Activated naive CD4-positive, alpha-beta T cell treated with anti-CD3 and anti-CD28 coated beads for 36 hours (primary cell): ENCODE results near the gene ZNF35. TPM values are rescaled to one million over a fixed set of nuclear protein-coding genes. Genes with fewer than 3 reads are reported as not detected.

Source experiments
- CTCF ChIA-PET: fragments of 350-600 bp; sonication (Branson Sonifier 250); formaldehyde crosslinking; loops from one replicate; lab custom pipeline; 2021; ENCODE audit warnings: antibody characterized with exemption; lab: Charles Lee
- DNase-seq: peaks from one replicate; pipeline ENCODE4 v3.0.0-alpha.2; 2020
- H3K27ac Mint-ChIP-seq: one replicate; pipeline ENCODE4 v1.8.0; 2021; ENCODE audit warnings: mild to moderate bottlenecking, mixed read lengths
- H3K27me3 Mint-ChIP-seq: one replicate; pipeline ENCODE4 v1.8.0; 2021; ENCODE audit warnings: low read depth, mixed read lengths
- H3K36me3 Mint-ChIP-seq: one replicate; pipeline ENCODE4 v1.8.0; 2021; ENCODE audit warnings: low read depth, mixed read lengths
- H3K4me1 Mint-ChIP-seq: one replicate; pipeline ENCODE4 v1.8.0; 2021; ENCODE audit warnings: low read depth, mixed read lengths
- H3K4me3 Mint-ChIP-seq: one replicate; pipeline ENCODE4 v1.8.0; 2021; ENCODE audit warnings: mild to moderate bottlenecking, moderate library complexity, mixed read lengths
- H3K9me3 Mint-ChIP-seq: one replicate; pipeline ENCODE4 v1.8.0; 2021; ENCODE audit warnings: mixed read lengths
- intact Hi-C: fragments of 100-400 bp; cut with micrococcal nuclease; formaldehyde crosslinking; loops from one replicate; pipeline ENCODE4 v1.15.1; 2023
- total RNA-seq, 2 experiments: library from RNA; stranded (reverse); gene quantifications; one replicate each; pipeline ENCODE4 v1.2.3, GENCODE V29; 2021

ZNF35 gene
- total RNA-seq = 1 to 10 TPM; 1.1 to 1.9 TPM

DNA sequence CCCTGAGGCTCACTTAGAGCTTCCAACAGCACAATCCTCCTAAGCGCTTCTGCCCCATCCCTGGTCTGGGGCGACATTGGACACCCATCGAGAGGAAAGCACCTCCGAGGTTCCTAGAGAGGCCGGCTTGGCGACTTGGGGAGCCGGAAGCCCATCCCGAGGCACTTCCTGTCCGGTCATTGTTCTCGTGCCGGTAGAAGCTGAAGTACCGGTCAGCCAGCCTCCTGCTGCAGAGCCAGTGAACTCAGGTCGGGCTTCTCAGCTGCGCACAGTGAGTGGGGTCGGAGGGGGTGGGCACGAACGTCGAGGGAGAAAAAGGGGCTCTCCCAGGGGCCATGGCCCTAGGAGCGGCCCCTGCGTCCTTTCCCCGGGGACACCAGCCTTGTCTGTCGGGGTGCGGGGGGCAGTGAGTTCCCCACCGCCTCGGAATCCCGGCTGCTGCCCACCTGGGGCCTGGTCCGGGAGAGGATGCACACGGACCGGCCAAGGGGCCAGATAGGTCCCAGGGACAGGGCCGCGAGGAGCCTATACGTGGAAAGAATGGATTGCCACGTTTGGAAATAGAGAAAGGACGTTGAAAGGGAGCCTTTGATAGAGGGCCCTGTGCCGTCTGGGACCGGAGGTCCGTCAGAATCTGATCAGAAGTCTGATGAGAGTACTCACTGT is at the start of gene ZNF35:
Gene ZNF35, plus strand, starts transcription at position 169 of the 666 bp plus-strand sequence. CDS start 2,336 bp downstream, outside the sequence.
- H3K27me3 Mint-ChIP-seq = no peaks in the 10 kb centered on the region
- H3K4me3 Mint-ChIP-seq = peak within 1 kb of the TSS; percentile 78
- H3K36me3 Mint-ChIP-seq = peaks cover 49% of the 10 kb centered on the region
- H3K9me3 Mint-ChIP-seq = peaks cover 33% of the 10 kb centered on the region
- CTCF ChIA-PET = no interaction called here
- no peak within 1 kb of the TSS for H3K27ac Mint-ChIP-seq
- peaks cover 10% of the 10 kb centered on the region for H3K4me1 Mint-ChIP-seq
- intact Hi-C loops = loop anchor here (2.0 kb wide), 1 partner anchor 80 kb away; the partner anchor contains the start of gene ZNF501
- peak; percentile 49 for DNase-seq

DNA sequence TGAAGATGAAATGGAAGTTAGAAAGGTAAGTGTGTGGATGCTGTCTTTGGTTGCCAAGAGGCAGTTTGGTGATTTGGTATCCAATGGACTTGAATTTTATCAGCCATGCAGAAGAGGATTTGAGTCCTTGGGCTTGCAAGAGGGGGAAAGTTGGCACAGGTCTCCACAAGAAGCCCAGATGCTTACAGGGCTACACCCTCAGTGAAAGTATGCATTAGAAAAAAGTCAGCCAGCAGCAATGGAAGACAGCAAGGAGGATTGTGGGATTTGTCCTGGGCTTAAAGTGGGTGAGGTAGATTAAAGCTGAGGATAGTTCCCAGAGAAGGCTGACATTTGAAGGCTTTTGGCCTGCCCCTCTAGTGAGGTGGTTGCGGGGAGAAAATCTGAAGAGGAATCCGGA is 46.8 kb upstream of the ZNF35 start:
- no peak for DNase-seq
- peaks cover 2% of the 10 kb centered on the region for H3K9me3 Mint-ChIP-seq
- no peaks in the 10 kb centered on the region for H3K36me3 Mint-ChIP-seq
- no peaks in the 10 kb centered on the region for H3K27me3 Mint-ChIP-seq
- no peaks in the 10 kb centered on the region for H3K4me1 Mint-ChIP-seq
- H3K27ac Mint-ChIP-seq = no peak overlapping the region
- CTCF ChIA-PET = no interaction called here
- H3K4me3 Mint-ChIP-seq = no peak overlapping the region
- intact Hi-C loops = no loop called here

DNA sequence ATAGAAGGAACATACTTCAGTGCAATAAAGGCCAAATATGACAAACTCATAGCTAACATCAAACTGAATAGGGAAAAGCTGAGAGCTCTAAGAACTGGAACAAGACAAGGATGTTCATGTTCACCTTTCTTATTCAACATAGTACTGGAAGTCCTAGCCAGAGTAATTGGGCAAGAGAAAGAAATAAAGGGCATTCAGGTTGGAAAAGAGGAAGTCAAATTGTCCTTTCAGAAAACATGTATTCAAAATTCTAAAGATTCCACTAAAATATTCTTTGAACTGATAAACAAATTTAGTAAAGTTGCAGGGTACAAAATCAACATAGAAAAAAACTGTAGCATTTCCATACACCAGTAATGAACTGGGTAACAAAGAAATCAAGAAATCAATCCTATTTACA is 35.9 kb upstream of the ZNF35 start:
- H3K4me1 Mint-ChIP-seq = peaks cover 3% of the 10 kb centered on the region
- CTCF ChIA-PET = no interaction called here
- H3K27me3 Mint-ChIP-seq = no peaks in the 10 kb centered on the region

DNA sequence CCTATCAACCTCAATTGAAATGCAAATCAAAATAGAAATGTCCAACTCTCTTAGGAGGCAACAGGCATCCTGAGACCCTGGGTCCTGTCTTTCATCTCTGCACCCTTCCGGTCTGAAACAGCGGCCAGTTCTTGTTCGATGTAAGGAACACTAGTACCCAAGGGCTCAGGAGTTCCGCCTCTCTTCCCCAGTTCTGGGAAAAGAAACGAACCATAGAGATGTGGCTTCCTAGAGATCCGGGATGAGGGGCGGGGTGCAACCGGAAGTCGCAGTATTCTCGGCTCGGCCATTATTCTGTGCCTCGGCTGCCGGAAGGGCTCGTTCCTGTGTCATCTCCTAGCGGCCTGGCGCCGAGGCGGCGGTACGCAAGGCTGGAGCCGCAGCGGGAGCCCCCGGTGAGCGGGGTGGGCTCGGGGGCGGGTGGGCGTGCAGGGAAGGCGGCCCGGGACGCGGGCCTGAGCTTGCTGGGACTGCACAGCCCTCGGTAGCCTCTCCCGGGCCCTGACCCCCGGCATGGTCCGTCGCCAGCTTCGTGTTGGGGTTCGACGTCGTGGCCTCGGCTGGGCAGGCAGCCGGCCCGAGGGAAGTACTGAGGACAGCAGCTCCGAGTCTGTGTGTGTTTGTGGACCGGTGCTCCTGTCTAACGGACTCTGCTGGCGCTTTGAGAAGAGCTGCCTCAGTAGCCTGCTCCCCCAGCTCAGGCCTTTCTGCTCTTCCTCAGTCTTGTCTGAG is 23.6 kb upstream of the ZNF35 start, which contains the start of gene ZNF197:
Gene ZNF197, plus strand, starts transcription at position 288 of the 732 bp plus-strand sequence. CDS start 4,119 bp downstream, outside the sequence.
- intact Hi-C loops = loop anchor here (2.0 to 10.0 kb wide), 5 partner anchors 68 to 352 kb away; partner anchors contain the start of genes EXOSC7, TCAIM, ZDHHC3 and ZKSCAN7
- H3K27me3 Mint-ChIP-seq = no peaks in the 10 kb centered on the region
- H3K27ac Mint-ChIP-seq = peak within 1 kb of the TSS; percentile 79
- DNase-seq = peak; percentile 77
- H3K9me3 Mint-ChIP-seq = no peaks in the 10 kb centered on the region
- H3K36me3 Mint-ChIP-seq = peaks cover 18% of the 10 kb centered on the region
- CTCF ChIA-PET = interaction anchor here (0.7 to 1.2 kb wide), 3 partner anchors 26 to 786 kb away, joined by 3 to 4 read pairs (median 3); no protein-coding TSS in a partner anchor
- H3K4me3 Mint-ChIP-seq = peak within 1 kb of the TSS; percentile 88
- H3K4me1 Mint-ChIP-seq = peaks cover 28% of the 10 kb centered on the region

More for the DNA sequence above, 35.9 kb upstream of the ZNF35 start:
- H3K4me3 Mint-ChIP-seq = no peak overlapping the region
- H3K9me3 Mint-ChIP-seq = no peaks in the 10 kb centered on the region
- no peak for DNase-seq
- no peak overlapping the region for H3K27ac Mint-ChIP-seq
- peaks cover 2% of the 10 kb centered on the region for H3K36me3 Mint-ChIP-seq
- intact Hi-C loops = no loop called here

DNA sequence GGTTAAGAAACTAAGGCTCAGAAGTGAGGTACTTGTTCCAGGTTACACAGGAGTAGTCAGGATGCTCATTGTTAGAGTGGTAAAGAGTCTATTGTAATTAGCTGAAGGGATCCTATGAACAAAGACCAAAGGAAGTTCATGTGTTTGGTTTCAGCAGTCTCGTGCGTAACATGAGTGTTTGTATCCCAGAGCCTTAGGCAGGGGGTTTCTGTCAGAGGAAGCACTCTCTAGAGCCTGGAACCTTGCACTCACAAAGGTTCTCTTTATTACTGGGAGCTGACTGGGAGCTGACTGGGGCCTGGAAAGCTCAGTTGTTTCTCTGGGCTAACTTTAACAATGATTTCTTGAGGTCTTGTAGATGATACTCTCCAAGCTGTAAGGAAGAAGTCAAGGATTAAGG is 19.8 kb upstream of the ZNF35 start:
- intact Hi-C loops = loop anchor here (5.0 to 10.0 kb wide), 4 partner anchors 71 to 294 kb away; partner anchors contain the start of genes TCAIM, ZKSCAN7, ZNF445 and ZNF502
- Mint-ChIP-seq H3K4me3 (no peak overlapping the region), H3K36me3 (peaks cover 51% of the 10 kb centered on the region), H3K27ac (no peak overlapping the region), H3K27me3 (no peaks in the 10 kb centered on the region), H3K4me1 (peaks cover 28% of the 10 kb centered on the region), H3K9me3 (no peaks in the 10 kb centered on the region)
- no peak for DNase-seq
- CTCF ChIA-PET = interaction anchor here (0.6 kb wide), 1 partner anchor 231 kb away, joined by 3 read pairs; no protein-coding TSS in a partner anchor

DNA sequence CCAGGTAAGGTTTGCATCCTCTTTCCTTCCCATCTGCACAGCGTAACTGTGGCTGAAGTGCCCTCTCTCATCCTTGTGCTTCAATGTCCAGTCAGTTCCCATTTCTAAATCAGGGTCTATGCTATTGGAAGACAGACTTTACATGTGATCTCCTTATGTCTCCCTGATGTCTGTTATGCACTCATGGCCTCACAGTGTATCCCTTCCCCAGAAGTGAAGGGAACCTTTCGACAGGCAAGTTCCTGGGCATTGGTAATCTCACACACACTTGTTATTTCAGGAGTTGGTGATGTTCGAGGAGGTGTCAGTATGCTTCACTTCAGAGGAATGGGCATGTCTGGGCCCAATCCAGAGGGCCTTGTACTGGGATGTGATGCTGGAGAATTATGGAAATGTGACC is 16.3 kb upstream of the ZNF35 start:
- no peak overlapping the region for H3K4me3 Mint-ChIP-seq
- CTCF ChIA-PET = no interaction called here
- no peak overlapping the region for H3K27ac Mint-ChIP-seq
- peaks cover 12% of the 10 kb centered on the region for H3K4me1 Mint-ChIP-seq
- peaks cover 13% of the 10 kb centered on the region for H3K9me3 Mint-ChIP-seq
- DNase-seq = no peak
- intact Hi-C loops = no loop called here
- H3K36me3 Mint-ChIP-seq = peaks cover 80% of the 10 kb centered on the region
- H3K27me3 Mint-ChIP-seq = no peaks in the 10 kb centered on the region

DNA sequence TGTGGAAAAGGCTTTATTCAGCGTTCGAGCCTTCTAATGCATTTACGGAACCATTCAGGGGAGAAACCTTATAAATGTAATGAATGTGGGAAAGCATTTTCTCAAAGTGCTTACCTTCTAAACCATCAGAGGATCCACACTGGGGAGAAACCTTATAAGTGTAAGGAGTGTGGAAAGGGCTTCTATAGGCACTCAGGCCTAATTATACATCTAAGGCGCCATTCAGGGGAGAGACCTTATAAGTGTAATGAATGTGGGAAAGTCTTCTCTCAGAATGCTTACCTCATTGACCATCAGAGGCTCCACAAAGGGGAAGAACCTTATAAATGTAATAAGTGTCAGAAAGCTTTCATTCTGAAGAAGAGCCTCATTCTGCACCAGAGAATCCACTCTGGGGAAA is 6.2 kb upstream of the ZNF35 start:
- H3K4me3 Mint-ChIP-seq = no peak overlapping the region
- CTCF ChIA-PET = interaction anchor here (0.7 kb wide), 1 partner anchor 16 kb away, joined by 3 read pairs; no protein-coding TSS in a partner anchor
- no peak for DNase-seq
- no peaks in the 10 kb centered on the region for H3K27me3 Mint-ChIP-seq
- H3K27ac Mint-ChIP-seq = no peak overlapping the region
- intact Hi-C loops = no loop called here
- H3K36me3 Mint-ChIP-seq = peaks cover 74% of the 10 kb centered on the region
- no peaks in the 10 kb centered on the region for H3K4me1 Mint-ChIP-seq
- H3K9me3 Mint-ChIP-seq = peaks cover 67% of the 10 kb centered on the region

DNA sequence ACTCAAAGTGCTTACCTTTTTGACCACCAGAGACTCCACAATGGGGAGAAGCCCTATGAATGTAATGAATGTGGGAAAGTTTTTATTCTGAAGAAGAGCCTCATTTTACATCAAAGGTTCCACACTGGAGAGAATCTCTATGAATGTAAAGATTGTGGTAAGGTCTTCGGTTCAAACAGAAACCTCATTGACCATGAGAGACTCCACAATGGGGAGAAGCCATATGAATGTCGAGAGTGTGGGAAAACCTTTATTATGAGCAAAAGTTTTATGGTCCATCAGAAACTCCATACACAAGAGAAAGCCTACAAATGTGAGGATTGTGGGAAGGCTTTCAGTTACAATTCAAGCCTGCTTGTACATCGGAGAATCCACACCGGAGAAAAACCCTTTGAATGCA is 5.5 kb upstream of the ZNF35 start:
- H3K27ac Mint-ChIP-seq = no peak overlapping the region
- H3K9me3 Mint-ChIP-seq = peaks cover 67% of the 10 kb centered on the region
- no peak overlapping the region for H3K4me3 Mint-ChIP-seq
- H3K27me3 Mint-ChIP-seq = no peaks in the 10 kb centered on the region
- peaks cover 6% of the 10 kb centered on the region for H3K4me1 Mint-ChIP-seq
- CTCF ChIA-PET = no interaction called here
- H3K36me3 Mint-ChIP-seq = peaks cover 74% of the 10 kb centered on the region
- intact Hi-C loops = no loop called here
- DNase-seq = no peak

DNA sequence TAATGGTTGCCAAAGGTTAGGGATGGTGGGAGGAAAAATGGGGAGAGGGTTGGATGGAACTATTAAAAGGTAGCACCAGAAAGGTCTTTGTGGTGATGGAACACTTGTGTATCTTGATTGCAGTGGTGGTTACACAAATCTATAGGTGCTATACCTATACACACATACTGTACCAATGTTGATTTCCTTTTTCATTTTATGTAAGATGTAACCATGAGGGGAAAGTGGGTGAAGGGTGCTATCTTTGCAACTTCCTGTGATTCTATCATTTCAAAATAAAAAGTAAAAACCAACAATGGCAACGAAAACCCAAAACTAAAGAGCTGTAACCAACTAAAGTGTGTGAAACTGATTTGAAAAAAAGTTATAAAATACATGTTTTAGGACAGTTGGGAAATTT is 761 bp upstream of the ZNF35 start:
- Mint-ChIP-seq H3K9me3 (peaks cover 39% of the 10 kb centered on the region), H3K4me3 (peak overlapping the region; percentile 78), H3K4me1 (peaks cover 10% of the 10 kb centered on the region), H3K27me3 (no peaks in the 10 kb centered on the region), H3K27ac (no peak overlapping the region), H3K36me3 (peaks cover 51% of the 10 kb centered on the region)
- intact Hi-C loops = loop anchor here (2.0 kb wide), 1 partner anchor 81 kb away; the partner anchor contains the start of gene ZNF501
- DNase-seq = no peak
- CTCF ChIA-PET = interaction anchor here (0.6 kb wide), 1 partner anchor 71 kb away, joined by 3 read pairs; no protein-coding TSS in a partner anchor

DNA sequence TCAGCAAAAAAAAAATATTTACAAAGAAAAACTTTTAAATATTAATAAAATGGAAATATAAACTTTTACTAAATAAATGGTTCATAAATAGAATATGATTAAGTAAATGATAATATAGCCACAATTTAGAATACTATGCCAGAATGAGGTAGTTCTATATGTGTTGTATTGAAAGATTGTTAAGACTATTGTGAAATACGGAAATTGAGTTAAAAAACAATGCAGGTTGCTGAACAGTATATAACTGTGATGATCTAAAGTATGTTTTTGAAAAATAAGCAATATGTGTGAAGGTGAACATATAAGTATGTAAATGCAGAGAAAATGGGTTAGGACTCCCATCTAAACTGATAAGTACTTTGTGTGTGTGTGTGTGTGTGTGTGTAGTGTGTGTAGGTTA is 1.2 kb downstream of the ZNF35 start:
- intact Hi-C loops = loop anchor here (2.0 kb wide), 1 partner anchor 79 kb away; the partner anchor contains the start of gene ZNF501
- Mint-ChIP-seq H3K9me3 (peaks cover 34% of the 10 kb centered on the region), H3K4me1 (peaks cover 10% of the 10 kb centered on the region), H3K4me3 (no peak overlapping the region), H3K27ac (no peak overlapping the region), H3K36me3 (peaks cover 55% of the 10 kb centered on the region), H3K27me3 (no peaks in the 10 kb centered on the region)
- no peak for DNase-seq
- CTCF ChIA-PET = no interaction called here

DNA sequence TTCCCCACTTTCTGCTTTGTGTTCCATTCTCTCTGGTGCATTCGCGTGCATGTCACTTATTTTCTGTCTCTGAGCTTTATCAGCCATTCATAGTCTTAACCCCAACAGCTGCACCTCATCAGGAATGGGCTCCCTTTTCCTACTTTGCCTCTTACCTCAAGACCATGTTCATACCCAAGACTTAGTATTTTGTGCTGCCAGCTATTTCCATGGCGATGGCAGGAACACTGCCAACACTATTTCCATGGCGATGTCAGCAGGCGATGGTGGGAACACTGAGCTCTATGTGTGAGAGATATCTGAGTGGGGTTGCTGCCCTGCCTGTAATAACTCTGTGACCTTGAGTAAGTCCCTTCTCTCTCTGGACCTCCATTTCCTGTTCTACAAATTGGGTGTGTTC is 5.5 kb downstream of the ZNF35 start:
- Mint-ChIP-seq H3K27me3 (no peaks in the 10 kb centered on the region), H3K4me1 (no peaks in the 10 kb centered on the region), H3K27ac (no peak overlapping the region), H3K9me3 (peaks cover 38% of the 10 kb centered on the region), H3K4me3 (no peak overlapping the region), H3K36me3 (peaks cover 67% of the 10 kb centered on the region)
- intact Hi-C loops = no loop called here
- CTCF ChIA-PET = no interaction called here
- no peak for DNase-seq

DNA sequence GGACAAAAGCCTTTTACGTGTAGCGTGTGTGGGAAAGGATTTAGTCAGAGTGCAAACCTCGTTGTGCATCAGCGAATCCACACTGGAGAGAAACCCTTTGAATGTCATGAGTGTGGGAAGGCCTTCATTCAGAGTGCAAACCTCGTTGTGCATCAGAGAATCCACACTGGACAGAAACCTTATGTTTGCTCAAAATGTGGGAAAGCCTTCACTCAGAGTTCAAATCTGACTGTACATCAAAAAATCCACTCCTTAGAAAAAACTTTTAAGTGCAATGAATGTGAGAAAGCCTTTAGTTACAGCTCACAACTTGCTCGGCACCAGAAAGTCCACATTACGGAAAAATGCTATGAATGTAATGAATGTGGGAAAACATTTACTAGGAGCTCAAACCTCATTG is 10.5 kb downstream of the ZNF35 start:
- DNase-seq = no peak
- peaks cover 58% of the 10 kb centered on the region for H3K36me3 Mint-ChIP-seq
- H3K4me3 Mint-ChIP-seq = no peak overlapping the region
- no peak overlapping the region for H3K27ac Mint-ChIP-seq
- no peaks in the 10 kb centered on the region for H3K4me1 Mint-ChIP-seq
- H3K27me3 Mint-ChIP-seq = no peaks in the 10 kb centered on the region
- H3K9me3 Mint-ChIP-seq = peaks cover 50% of the 10 kb centered on the region
- intact Hi-C loops = no loop called here
- CTCF ChIA-PET = no interaction called here
